DMS53 treated with DMSO at 0.1 percent for 48 hours (cell line): ENCODE results near the gene PLEKHM3.

ENCODE experiments used
- DNase-seq: peaks from one replicate; lab custom pipeline; 2025; ENCODE audit not compliant: unreplicated experiment; lab: John Stamatoyannopoulos, UW

The PLEKHM3 gene

DNA sequence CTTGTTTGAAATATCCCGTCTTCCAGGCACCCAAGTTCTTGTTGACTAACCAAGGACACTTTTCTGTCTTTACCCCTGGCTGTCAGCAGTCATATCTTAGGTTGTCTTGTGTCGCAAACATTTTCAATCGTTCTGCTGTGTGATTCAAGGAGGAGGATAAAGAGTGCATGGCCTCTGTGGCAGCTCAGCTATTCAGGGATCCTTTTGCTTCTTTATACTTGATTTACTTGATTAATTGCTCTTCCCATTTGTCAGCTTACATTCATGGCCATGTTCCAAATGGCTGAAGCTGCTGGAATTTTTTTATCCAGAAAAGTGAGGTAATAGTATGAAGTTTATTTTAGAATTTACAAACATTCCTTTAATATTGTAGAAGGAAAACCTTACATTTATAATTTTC, 158.3 kb downstream of the PLEKHM3 start:
- no peak for DNase-seq

- DNase-seq: no peak
Observed at GRCh38 chr2:207865210-207865609, 160.1 kb downstream of the PLEKHM3 start.

DNA sequence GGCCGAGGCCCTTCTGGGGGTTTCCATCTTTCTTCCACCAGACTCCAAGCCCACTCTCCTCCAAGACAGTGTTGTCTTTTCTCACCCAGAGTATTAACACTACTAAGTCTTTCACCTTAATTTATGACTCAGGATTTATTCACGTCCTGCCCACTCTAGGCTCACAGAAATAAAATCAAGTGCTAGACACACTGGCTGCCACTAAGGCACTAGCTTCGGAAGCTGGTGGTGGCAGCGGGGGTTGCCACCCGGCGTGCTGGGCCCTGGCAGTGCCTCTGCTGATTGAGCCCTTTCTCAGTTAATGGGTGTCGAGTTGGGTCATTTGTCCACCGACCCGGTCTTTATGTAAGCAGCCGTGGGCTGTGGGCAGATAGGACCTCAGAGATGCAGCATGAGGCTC, 162.0 kb downstream of the PLEKHM3 start:
- DNase-seq: no peak

DNA sequence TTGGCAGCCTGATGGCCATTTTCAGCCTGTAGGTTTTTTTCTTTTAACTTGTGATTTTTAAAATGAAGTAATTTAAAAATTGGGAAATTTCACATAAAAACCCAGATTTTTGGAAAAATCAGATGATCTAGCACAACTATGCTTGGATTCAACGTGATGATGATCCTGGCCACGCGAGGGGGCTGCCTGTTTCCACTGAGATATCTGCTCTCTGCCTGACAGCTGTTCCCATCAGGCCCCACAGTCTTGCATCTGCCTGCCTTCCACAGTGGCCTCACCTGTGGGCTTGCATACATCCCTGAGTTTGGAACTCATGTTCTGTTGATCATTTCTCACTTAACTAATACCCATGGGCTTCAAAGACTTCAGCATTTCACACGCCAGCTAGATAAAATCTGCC, 163.5 kb downstream of the PLEKHM3 start:
- no peak for DNase-seq

GRCh38 chr2:207860685-207861084, 164.6 kb downstream of the PLEKHM3 start:
- DNase-seq: no peak

DNA sequence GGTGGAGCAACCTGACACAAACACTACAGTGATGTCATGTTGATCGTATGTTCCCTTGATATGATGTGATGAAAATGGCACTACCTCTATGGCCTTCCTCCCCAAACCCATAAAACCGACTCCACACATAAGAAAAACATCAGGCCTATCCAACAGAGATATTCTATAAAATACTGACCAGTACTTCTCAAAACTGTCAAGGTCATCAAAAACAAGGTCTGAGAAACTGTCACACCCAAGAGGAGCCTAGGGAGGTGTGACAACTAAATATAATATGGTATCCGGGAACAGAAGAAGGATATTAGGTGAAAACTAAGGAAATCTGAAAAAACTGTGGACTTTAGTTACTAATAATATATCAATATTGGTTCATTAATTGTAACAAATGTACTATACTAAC, 169.7 kb downstream of the PLEKHM3 start:
- DNase-seq: no peak

DNA sequence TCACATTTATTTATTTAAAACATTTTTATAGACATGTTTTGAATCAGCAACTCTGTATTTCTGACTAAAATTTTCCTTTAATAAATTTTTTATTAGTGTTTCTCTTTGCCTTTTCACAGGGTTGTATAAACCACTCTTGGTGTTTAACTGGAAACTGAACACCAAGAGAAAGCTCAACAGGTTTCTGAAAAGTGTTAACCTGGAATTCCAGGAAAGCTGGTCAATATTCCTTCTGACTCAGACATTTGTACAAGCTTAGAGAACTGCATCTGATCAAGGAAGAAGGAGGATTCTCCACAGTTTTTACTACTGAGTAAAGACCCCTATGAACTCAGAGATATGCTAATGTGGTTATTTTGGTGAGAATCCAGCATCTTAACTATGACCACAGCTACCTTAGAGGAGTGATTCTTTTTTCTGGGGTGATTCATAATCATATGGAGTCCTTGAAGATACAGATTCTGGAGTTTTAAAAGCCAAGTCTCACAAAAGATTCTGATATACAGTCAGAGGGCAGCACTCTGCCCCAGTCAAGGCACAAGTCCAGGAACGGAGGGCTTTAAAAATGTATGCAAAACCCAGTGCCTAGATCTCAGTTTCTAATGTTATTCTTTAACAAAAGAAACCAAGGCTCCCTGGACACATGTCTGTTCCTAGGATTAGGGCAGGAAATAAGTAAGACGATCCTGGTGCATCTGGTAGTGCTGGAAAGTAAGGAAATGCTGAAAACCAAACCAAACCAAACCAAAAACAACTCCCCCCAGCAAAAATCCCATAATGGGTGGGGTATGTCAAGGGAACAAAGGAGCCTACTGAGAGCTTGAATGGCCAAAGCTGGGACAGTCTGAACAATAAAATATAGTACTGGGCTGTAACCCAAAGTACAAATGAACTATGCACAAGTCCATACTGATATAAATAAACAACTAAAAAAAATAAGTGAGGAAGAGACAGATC, 170.6 kb downstream of the PLEKHM3 start:
- no peak for DNase-seq

- no peak for DNase-seq
Observed at GRCh38 chr2:207852791-207853190, 172.5 kb downstream of the PLEKHM3 start.

DNA sequence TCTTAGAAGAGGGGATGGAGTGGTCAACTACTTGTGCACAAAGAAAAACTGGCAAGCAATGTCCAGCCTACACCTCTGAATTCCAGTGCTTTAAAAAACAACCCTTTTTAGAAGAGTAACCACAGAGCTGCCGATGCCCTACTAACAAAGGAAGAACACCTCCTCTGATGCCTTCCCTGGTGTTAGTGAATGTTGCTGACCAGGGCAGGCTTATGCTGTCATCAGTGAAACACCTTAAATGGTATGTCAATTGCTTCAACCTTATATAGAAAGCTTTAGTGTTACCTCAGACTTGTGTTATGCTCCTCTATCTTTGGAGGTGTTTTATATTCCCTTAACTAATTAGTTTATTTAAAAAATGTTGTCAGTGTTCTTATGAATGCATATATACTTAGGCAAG, 175.9 kb downstream of the PLEKHM3 start:
- no peak for DNase-seq

DNA sequence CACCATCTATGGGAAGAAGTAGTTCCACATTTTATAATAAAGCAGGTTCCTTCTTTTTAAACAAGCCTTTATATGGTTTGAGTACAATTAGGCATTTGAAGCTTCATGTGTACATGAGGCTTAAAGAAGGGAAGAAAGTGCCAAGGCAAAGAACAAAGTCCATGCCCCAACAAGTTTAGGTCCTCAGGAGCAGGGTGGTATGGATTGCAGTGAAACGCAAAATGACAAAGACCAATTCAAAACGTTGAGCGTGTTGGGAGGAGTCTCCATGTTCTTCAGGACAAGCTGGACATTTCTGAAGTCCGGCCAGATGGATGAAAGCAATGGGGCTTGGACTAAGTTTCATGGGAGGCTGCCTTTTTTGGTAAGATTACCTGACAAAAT, 176.8 kb downstream of the PLEKHM3 start:
- peak; percentile 12 for DNase-seq

DNA sequence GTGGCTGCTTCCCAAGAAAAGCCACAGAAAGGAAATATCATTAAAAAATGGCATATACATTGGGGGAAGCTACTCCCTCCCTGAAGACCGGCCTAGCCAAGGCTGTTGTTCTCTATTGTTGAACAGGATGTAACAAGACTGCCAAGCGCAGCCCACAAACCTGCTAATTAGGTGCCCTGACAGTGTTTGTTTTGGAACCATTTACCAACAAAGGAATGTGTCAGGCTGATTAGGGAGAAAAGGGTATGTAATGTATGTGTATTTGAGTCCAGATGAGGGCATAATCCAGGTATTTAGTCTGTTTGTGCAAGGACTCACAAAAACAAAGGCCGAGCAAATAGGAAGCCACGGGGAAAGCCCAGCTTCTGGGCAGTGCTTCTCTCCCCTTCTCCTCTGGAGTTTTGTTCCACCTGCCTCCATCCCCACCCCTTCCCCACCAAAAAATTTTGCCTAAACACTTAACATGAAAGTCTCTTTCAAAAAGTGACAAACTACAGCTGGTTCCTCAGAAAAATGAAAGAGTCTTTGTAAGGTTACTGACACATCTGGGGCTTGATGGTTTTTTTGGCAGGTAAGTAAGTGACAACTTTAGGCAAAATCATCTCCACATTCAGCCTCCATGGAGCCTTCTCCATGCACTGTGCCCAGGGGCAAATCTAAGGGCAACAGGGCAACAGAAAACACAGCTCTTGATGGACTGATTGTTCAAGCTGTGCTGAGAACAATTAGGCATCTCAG, 177.4 kb downstream of the PLEKHM3 start:
- DNase-seq: peak; percentile 55

GRCh38 chr2:207847098-207847806, 178.1 kb downstream of the PLEKHM3 start:
- DNase-seq: no peak

DNA sequence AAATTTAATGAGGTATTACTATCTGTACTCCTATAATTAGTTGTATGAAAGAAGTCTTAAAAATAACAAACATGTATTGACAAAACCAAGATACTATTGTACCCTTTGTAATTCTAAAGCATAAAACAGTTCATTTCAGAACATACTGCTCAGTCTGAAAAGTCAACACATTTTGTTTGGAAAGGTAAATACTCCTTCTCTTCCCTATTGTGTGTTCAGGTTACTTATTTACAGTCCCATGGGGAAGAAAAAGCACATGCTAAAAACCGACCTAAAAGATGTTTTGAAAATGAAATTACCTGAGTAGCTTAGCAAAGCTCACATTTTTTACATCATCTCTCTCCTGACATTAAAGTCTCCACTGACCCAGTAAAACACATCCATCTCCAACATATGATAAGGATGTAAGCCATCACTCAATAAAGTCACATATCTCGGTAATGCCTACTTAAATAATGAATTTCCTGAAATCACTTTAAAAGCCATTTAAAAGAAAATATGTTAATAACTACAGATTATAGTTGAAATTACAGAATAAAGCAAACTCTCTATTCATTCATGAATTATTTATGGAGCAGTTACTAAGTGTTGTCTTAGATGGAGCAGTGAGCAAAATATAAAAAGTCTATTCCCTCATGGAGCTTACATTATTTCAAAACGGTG, 180.0 kb downstream of the PLEKHM3 start:
- peak; percentile 90 for DNase-seq

DNA sequence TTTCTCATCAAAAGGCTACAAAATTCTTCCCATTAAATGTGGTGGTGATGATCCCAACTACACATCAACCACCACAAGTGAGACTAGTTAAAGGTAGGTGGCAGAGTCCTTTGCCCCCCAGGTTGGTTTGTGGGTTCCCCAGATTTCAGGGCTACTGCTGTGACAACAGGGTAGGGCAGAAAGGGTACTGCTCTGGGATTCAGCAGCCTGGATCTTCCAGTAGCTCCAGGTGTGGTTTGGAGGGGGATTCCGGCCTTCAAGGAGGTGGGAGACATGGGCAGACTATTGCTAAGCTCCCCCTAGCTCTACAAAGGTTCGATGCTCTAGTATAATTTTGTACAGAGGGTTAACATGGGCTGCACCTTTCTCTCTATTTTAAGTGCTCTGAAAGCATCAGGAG, 180.7 kb downstream of the PLEKHM3 start:
- no peak for DNase-seq

GRCh38 chr2:207840101-207840500, 185.2 kb downstream of the PLEKHM3 start:
- DNase-seq: no peak

DNA sequence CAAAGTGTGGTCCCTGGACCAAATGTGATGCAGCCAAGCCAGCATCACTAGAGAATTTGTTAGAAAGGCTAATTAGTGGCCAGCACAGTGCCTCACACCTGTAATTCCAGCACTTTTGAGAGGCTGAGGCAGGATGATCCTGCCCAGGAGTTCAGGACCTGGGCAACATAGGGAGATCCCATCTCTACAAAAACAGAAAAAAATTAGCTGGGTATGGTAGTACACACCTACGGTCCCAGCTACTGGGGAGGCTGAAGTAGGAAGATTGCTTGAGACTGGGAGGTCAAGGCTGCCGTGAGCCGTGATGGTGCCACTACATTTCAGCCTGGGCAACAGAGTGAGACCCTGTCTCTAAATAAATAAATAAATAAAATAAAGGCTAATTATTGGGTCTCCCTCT, 185.8 kb downstream of the PLEKHM3 start:
- no peak for DNase-seq

GRCh38 chr2:207839028-207839427, 186.3 kb downstream of the PLEKHM3 start:
- DNase-seq: no peak

DNA sequence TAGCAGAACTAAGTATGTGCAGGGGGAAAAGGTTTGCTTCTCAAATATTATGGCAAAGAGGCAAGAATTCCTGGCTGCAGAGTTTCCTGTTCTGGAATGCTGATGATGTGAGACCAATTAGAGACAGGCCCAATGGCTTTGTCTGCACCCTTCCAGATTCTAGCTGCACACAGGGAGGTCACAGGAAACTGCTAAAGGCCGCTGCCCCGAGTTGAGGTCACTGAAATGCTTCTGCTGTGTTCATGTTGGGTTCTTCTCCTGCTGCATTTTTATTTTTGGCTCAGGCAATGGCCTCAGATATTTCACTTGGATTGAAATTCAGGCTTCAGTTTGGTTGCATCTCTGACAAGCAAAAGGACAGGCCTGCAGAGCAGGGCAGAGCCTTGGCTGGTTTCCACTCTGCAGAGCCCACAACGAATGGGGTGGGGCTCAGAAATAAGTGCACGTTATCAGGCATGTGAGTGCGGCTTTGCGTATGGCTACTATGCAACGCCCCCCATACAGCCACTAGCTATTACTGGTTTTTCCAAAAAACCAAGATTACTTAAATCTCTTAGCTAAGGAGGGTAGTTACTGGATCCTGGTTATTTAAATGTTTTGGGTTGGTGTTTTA, 188.7 kb downstream of the PLEKHM3 start:
- DNase-seq: no peak

DNA sequence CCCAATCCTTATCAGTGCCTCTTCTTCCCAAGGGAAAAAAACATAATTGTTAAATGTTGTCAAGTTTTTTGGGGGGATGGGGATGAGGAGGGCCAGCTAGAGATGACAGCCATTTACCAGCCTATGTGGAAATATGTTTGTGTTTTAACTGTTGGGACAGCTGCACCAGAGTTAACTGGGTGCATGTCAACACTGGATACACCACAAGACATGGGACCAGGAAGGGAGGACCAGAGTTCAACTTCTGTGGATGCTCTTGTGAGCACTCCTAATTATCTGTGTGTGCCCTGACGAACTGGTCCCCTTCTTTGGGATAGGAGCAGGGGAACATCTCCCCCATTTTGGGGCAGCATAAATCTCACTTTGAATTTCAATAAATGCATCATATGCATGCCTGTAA, 189.5 kb downstream of the PLEKHM3 start:
- no peak for DNase-seq

GRCh38 chr2:207833251-207833751, 192.0 kb downstream of the PLEKHM3 start:
- peak; percentile 12 for DNase-seq
